ENCODE results near the gene CHSY1. TPM values are rescaled to one million over a fixed set of nuclear protein-coding genes. Genes with fewer than 3 reads are reported as not detected.

Gene CHSY1
- total RNA-seq, 1 donor from 2014 or later, result 20.4 TPM

DNA sequence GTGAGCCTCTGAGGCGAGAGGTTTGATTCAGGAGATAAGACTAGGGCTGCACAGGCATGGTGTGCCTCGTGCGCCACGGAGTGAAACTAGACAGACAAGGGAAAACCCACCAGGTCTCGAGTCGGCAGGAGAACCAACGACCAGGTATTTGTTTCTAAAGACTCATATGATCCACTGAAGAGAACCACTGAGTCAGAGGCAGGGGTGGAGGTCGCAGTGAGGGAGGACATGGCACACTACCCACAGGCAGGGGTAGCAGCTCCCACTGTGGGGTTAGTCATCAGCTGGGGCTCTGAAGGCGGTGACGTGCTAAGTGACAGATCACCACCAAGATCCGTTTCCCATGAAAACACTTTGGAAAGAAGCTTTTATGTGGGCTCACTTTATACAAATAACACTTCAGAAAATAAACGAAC is 45.7 kb downstream of the CHSY1 start:
- ATAC-seq (ENCODE audit: low read depth) (no peak), DNase-seq (no peak)
- ChIA-PET CTCF (no interaction called here), POLR2A (no interaction called here)
- Mint-ChIP-seq H3K4me3 (no peak overlapping the region), H3K27me3 (no peaks in the 10 kb centered on the region), H3K36me3 (ENCODE audit: low read depth) (peaks cover 16% of the 10 kb centered on the region), H3K27ac (no peak overlapping the region), H3K4me1 (peaks cover 61% of the 10 kb centered on the region), H3K9me3 (no peaks in the 10 kb centered on the region)
- TF ChIP-seq, protein P1, sequence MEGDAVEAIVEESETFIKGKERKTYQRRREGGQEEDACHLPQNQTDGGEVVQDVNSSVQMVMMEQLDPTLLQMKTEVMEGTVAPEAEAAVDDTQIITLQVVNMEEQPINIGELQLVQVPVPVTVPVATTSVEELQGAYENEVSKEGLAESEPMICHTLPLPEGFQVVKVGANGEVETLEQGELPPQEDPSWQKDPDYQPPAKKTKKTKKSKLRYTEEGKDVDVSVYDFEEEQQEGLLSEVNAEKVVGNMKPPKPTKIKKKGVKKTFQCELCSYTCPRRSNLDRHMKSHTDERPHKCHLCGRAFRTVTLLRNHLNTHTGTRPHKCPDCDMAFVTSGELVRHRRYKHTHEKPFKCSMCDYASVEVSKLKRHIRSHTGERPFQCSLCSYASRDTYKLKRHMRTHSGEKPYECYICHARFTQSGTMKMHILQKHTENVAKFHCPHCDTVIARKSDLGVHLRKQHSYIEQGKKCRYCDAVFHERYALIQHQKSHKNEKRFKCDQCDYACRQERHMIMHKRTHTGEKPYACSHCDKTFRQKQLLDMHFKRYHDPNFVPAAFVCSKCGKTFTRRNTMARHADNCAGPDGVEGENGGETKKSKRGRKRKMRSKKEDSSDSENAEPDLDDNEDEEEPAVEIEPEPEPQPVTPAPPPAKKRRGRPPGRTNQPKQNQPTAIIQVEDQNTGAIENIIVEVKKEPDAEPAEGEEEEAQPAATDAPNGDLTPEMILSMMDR (IDR thresholded peaks at IDR 0.05), result no peak
- intact Hi-C loops (cut with micrococcal nuclease), result no loop called here

DNA sequence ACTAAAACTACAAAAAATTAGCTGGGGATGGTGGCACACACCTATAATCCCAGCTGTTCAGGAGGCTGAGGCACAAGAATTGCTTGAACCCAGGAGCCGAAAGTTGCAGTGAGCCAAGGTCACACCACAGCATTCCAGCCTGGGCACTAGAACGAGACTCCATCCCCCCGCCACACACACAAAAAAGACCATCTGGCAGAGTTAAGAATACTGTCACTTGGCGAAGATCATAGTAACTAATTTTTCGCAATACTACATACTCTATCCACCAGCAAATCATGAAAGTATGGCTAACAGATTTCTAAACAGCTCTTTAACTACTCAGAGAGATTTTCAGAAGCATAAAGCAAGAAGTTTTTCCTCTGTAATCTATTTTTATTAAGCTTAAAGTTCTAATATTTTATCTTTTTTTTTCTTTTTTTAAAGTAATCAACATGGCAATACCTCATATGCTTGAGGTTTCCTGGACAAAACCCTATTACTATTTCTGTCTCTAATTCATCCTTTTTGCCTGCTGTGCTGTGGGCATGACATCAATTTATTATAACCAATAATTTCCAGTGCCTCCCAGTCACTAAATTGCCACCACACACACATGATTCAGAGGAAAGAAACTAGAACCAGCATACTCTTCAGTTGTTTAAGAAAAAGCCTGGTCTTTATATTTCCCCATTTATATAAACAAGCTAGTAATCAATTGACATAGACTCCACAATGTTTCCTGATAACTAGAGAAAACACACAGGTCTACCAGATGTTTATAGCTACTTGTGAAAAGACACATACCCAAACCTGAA is 46.9 kb downstream of the CHSY1 start:
- TF ChIP-seq, protein P1 (IDR thresholded peaks at IDR 0.05), result no peak
- H3K4me3 Mint-ChIP-seq, result no peak overlapping the region
- intact Hi-C loops (cut with micrococcal nuclease), result no loop called here
- ChIA-PET CTCF (no interaction called here), POLR2A (no interaction called here)
- DNase-seq (no peak), ATAC-seq (ENCODE audit: low read depth) (no peak)
- H3K9me3 Mint-ChIP-seq, result no peaks in the 10 kb centered on the region
- peaks cover 19% of the 10 kb centered on the region for H3K36me3 Mint-ChIP-seq (ENCODE audit: low read depth)
- H3K27ac Mint-ChIP-seq, result no peak overlapping the region
- H3K27me3 Mint-ChIP-seq, result no peaks in the 10 kb centered on the region
- H3K4me1 Mint-ChIP-seq, result peaks cover 61% of the 10 kb centered on the region

DNA sequence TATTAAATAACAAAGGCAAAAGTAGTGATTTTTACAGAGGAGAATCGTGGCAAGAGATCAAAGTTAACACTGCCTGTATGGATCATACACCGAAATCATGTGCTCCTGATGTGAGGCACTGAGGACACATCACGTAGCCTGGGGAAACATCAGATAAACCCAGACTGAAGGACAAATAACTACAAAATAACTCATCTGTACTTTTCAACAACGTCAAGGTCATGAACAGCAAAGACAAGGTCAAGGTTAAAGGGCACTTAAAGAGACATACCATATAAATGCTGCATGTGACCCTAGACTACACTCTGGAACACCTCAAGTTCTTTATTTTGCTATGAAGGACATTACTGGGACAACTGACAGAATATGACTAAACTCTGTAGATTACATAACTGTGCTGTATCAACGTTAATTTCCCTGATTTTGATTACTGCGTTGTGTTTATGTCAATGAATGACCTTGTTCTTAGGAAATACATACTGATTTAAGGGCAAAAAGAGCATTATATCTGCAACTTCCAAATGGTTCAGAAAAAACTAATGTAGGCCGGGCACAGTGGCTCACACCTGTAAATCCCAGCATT is 48.1 kb downstream of the CHSY1 start:
- Mint-ChIP-seq H3K9me3 (no peaks in the 10 kb centered on the region), H3K4me1 (peaks cover 65% of the 10 kb centered on the region), H3K27me3 (no peaks in the 10 kb centered on the region), H3K4me3 (no peak overlapping the region), H3K27ac (no peak overlapping the region), H3K36me3 (ENCODE audit: low read depth) (peaks cover 16% of the 10 kb centered on the region)
- TF ChIP-seq, protein P1 (IDR thresholded peaks at IDR 0.05), result no peak
- intact Hi-C loops (cut with micrococcal nuclease), result no loop called here
- no peak for ATAC-seq (ENCODE audit: low read depth)
- DNase-seq, result no peak
- ChIA-PET CTCF (no interaction called here), POLR2A (no interaction called here)

DNA sequence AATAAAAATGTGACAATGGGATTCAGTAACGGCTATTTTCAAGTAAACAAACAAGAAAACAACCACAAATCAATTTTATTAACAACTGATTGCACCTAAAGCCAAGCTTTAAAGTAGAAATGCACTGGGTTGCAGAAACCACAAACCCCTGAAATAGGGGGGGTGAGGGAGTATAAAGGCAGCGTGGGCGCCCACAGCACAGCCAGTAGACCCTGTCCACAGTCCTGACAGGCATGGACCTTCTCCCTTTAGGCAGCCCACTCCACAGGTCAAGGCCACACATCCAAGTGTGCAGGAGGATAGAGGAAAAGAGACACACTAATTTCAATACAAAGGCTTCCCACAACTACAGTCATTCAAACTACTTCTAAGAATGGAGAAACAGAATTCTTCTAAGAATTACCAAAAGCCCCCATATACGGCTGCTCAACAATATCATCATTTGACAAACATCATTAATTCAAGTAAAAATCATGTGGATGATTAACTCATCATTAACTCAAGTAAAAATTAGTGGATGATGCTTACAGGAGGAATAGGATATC is 48.7 kb downstream of the CHSY1 start:
- ATAC-seq (ENCODE audit: low read depth), result no peak
- POLR2A ChIA-PET, result no interaction called here

More for the DNA sequence above, 48.7 kb downstream of the CHSY1 start:
- H3K4me1 Mint-ChIP-seq, result peaks cover 70% of the 10 kb centered on the region
- CTCF ChIA-PET, result no interaction called here
- H3K27me3 Mint-ChIP-seq, result no peaks in the 10 kb centered on the region
- TF ChIP-seq, protein P1 (IDR thresholded peaks at IDR 0.05), result no peak
- H3K9me3 Mint-ChIP-seq, result no peaks in the 10 kb centered on the region
- no peak for DNase-seq
- intact Hi-C loops (cut with micrococcal nuclease), result no loop called here
- peaks cover 15% of the 10 kb centered on the region for H3K36me3 Mint-ChIP-seq (ENCODE audit: low read depth)
- no peak overlapping the region for H3K27ac Mint-ChIP-seq
- no peak overlapping the region for H3K4me3 Mint-ChIP-seq
